Right kidney (tissue), 1 donor: ENCODE results near the gene APCDD1L.
"Not testable (repeated sequence)": the region's sequence is repeated elsewhere in the genome, so short reads cannot be mapped to it uniquely, and the experiment has no call there.

Source experiments
- DNase-seq: peaks from one replicate; pipeline ENCODE4 v3.0.0-alpha.2; 2016

APCDD1L gene

DNA sequence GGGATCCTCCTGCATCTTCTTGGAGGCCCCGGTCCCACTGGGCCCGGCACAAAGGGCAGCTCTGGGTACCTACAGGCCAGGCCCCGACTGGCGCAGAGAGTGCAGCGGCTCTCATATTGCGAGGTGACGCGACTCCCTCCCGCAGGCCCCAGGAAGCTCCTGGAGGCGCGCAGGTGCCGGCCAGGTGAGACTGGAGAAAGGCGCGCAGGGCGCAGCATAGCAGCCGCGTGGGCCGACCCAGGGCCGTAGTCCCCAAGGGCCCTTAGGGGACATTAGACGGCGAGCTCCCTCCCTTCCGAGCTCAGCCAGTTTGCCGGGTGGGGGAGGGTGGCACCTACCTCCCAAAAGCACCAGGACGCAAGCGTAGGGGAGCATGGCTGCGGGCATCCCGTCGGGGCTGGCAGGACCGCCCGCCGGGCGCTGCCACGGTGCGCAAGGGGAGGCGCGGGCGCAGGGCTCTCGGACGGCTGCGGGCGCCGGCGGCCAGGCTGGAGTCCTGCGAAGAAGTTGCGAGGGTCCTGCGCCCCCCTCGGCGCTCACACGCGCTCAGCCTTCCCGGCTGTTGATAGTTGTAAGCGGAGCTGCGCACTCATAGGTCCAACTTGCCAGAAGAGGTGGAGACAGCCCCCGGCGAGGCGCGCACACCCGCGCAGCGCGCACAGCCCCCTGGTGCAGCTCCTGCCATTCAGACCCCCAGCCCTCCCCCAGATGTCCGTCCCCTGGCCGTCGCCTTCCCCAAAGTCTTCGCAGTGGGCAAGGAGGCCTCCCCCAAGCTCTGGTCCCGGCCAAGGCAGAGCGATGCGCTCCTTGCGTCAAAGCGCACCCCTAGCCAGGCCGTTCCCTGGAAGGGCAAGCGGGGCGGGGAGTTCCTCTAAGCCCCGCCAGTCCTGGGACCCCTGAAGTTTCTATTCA, 622 bp downstream of the APCDD1L start:
- peak; percentile 66 for DNase-seq

DNA sequence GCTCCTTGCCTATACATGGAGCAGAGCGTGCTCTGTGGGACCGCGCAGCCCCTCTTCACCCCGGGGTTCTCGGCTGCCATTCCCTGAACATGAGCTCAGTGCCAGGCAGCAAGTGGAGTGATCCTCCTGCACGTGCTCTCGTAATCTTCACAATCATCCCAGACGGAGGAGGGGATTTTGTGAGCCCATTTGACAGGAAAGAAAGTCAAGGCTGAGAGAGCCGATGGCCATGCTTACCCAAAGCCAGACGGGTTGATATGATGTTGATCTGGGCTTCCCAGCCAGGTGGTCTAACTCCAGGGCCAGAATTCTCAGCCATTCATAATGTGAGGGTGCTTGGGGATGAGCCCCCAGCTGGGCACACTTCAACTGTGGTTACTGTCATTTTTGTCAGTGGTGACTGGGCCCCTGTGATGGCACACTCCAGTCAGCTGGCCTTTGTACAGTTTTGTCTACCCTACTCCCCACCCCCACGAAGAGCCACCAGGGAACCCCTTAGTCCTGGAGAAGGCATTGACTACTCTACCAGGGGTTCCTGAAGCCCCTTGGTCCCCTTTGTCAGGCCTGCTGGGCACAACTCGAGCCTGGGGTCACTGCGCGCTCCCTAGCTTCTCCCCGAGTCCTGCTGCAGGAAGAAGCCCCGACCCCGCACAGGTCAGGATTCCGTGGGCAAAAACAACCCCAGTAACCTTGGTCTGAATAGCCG, 1.5 kb downstream of the APCDD1L start:
- DNase-seq, result no peak

DNA sequence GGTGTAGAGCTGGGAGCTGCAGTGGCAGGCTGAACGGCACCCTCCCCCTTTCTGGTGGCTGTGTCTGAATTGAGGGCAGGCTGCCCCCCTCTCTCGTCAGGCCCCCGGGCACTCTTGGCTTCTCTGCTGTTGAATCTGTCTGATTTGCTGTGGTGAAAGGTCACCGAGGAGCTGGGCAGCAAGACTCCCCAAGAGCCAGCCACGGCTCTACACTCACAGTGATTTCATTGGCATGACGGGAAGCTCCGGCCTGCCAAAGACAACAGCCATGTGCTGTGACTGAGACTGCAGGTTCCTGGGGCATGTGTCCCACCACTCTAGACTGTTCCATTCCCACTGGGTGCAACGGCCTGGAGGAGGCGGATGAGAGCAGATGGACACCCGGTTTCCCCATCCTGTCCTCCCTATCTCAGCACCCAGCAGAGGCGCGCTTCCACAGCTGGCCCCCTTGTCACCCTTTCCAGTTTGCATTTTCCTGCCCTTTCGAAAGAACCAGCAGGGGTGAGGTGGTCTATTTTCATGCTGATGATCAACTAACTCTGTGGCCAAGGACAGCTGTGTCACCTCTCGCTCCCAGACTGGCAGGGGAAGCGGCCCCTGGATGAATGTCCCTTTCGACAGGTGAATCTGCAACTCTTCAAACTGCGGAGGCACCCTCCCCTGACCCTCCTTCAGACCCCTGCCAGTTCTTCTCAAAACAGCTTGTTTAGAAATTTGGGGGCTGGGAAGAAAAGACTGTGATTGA, 2.2 kb downstream of the APCDD1L start:
- no peak for DNase-seq

DNA sequence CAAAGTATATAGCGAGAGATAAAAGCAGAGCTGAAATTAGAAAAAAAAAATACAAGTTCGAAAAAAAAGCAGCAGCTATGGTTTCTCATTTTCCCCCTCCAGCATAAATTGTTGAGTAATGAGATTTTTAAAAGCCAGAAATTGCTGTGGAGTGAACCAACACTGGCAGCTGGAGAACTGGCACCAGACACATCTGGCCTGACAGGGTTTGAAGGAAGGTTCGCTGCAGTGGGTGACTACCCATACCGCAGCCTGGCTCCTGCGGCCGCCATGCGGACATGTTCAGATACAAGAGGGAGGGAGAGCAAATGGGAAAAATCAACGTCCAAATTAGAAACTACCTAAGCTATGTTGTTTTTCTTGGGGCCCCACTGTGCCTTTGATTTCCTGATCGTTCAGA, 3.3 kb downstream of the APCDD1L start:
- no peak for DNase-seq

DNA sequence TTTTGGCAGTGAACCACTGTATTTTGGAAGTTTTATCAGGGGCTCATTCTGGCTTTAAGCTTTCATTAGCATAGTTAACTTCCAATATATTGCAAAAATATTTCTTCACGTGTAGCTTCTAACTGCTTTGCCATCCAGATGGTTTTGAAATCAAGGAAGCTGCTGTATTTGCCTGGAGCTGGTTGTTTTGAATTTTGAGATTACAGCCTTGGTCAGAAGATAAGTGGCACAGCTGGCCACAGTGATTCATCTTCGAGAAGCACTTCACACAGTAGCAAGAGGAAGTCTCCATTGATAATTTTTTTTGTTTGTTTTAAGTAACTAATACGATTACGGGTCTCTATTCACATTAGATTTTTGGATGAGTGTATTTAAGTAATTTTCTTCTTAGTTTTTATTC, 3.8 kb downstream of the APCDD1L start:
- DNase-seq, result no peak

DNA sequence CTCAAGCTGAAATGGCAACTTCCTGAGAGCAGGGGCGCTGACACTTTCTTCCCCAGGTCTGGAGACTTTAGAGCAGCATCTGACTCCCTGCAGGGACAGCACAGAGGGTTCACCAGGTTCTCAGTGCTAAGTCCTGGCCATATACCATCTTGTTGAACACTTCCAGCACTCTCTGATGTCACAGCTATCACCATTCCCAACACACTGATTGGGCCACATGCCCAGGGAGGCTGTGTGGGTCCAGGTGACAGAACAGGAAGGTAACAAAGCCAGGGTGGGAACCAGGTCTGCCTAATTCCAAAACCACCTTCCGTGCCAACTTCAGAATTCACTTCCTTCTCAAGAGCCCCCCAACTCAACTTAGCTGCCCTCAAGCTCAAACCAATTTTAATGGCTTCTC, 4.3 kb downstream of the APCDD1L start:
- no peak for DNase-seq

DNA sequence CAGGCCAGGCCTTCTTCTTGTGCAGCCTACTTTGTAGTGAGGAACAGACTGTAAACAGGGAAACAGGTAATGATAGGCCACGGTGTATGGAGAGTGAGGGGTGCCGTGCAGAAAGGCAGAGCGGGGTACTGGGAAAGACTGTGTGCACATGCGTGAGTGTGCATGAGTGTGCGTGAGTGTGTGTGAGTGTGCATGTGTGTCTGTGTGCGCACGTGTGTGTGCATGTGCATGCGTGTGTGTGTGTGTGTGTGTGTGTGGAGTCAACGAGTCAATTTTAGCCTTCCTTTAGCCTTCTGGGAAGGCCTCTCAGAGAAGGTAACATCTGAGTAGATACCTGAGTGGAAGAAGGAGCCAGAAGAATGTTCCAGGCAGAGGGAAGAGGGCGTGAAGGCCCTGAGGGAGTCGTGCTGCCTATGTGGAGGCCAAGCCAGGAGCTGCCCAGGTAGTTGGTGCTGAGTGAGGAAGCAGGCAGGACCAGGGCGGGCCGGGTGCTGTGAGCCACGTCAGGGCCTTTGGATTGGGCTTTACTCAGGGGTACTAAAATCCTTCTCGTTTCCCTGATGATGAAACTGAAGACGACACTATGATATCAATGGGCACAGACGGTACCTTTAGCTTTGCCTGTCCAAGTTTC, 6.3 kb downstream of the APCDD1L start:
- no peak for DNase-seq

DNA sequence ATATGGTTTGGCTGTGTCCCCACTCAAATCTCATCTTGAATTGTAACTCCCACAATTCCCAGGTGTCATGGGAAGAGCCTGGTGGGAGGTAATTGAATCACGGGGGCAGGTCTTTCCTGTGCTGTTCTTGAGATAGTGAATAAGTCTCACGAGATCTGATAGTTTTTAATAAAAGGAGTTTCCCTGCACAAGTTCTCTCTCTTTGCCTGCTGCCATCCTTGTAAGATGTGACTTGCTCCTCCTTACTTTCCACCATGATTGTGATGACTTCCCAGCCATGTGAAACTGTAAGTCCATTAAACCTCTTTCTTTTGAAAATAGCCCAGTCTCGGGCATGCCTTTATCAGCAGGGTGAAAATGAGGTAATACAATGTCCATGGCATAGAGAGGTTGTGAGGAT, 8.2 kb downstream of the APCDD1L start:
- DNase-seq, result not testable (repeated sequence)

DNA sequence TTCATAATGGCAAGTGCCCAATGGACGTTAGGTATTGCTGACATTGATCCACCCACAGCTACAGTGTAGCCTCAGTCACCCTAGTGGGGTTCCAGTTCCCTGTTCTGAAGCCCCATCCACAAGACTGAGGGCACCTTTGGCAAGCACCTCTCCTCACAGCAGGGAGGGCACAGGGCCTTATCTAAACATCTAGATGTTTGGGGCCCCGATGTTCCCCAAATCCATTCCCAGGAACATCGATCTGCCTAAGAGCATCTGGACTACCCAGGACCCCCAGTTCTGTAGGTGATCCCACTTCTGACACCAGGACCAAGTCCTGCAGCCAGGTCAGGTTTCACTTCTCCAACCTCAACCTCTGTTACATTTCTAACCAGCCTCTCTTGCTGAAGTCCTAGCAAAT, 10.6 kb downstream of the APCDD1L start:
- no peak for DNase-seq

DNA sequence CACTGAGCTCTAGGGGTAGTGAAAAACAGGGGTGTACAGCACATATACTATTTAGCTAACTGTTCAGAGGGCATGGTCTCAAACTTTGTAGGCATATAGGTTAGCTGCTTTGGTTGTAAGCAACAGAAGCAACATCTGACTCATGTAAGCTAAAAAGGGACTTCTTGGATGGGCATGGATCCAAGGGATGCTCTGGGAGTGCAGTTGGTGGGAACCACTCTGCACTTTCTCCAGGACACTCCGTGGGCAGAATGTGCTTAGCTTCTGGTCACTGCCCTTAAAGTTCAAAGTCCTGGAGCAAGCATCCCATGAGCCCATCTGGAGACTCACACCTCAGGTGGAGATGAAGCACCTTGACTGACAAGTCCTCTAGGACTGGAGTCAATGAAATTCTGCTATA, 11.5 kb downstream of the APCDD1L start:
- DNase-seq, result no peak

DNA sequence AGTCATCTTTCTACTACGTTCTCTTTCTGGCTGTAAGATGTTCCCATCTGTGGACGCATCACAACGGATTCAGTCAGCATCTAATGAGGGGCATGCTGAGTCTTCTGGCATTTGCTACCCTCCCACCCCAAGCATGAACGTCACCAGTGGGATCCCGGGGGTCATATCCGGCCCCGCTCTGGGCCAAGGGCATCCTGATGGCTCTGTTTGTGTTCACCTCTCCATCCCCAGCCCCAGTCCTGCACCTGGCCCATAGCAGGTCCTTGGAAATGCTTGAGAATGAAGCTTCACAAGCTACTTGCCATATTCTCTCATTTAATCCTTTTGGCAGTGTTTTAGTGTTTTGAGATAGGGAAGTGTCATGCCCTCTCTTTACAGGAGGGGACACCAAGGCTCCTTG, 14.9 kb downstream of the APCDD1L start:
- DNase-seq, result no peak

DNA sequence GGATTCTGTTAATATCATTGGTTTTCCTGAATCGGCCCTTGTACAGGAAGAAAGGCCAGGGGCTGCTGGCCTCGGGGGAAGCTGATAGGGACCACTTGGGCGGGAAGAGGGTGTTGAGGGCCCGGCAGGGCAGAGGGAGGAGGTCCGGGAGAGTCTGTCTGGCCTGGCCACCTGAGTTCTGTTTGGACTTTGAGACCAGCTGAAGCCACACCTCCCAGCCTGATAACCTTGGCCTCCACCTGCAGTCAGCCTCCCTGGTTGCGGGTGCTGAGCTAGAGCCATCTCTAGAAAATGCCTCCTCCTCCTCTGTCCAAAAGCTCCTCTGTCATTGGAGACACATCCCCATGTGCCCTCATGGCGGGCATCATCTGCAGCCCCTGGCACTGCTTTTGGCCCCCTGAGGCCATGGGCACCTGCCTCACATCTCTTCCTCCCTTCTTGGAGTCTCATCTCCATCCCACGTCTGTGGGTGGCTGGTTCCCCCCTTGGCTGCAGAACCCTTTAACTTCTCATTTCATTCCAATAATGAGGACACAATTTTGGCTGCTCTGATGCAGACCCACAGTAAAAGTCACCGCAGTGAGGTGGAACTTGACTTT, 16.6 kb downstream of the APCDD1L start:
- DNase-seq, result no peak

DNA sequence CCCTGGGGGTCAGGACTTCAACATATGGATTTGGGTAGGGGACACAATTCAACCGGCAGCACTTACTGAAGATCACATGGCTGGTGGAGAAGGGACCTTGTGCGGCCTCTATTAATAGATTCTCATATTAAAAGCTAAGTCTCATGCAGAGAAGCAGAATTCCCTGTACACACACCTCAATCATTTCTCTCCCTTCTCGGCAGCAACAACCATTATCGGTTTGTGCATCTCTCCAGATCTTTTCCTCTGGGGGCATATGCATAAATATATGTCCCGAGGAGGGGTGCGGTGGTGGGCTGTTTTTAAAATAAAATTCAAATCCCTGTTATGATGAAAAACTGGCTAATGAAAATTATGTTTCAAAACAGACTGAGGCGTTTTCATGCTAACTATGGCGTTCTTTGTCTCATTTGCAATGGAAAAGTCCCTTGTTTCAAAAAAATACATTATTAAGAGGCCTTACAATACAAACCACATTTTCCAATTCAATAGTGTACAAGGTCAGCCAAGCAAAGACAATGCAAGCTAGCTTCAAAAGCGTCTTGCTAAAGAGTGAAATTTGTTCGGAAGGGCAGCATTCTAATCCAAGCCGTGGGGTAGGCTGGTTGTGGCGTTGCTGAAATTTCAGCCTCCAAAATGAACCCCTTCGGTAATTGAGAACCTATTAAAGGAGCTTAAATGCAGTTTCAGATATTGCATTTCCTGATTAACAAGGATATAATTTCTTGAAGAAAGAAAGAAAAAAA, 17.3 kb downstream of the APCDD1L start:
- DNase-seq, result no peak

DNA sequence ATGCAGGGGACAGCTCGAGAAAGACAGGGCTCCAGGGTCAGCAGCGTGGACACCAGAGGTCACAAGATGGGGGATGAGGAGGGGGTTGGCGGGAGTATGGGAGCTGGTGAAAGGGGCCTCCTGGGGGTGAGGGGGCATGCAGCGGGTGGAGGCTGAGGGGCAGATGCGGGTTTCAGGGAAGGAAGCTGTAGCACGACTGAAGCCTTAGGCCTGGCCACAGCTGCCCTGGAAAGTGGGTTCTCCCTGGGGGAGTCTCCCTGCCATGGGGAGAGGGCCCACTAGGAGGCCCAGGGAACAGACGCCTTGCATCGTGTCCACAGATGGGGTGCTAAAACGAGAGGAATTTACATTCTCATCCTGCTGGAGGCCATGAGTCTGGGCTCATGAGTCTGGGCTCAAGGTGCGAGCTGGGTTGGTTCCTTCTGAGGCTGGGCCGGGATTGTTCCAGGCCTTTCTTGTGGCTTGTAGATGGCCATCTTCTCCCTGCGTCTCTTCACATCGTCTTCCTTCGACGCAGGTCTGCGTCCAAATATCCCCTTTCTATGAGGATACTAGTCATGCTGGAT, 18.0 kb downstream of the APCDD1L start:
- no peak for DNase-seq

DNA sequence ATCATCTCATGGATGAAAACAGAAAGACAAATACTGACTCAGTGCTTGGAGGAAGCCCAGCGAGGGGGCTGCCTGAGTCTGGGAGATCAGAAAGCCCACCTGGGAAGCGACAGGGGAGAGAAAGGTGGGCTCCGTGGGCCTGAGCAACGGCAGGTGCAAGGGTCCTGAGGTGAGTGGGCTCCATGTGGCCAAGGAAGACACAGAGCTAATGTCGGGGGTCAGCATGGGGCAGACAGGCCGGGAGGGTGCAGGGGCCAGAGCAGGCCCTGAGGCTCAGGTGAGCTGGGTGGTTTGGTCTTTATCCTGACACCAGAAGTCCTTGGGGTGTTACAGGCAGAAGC, 18.8 kb downstream of the APCDD1L start:
- no peak for DNase-seq

DNA sequence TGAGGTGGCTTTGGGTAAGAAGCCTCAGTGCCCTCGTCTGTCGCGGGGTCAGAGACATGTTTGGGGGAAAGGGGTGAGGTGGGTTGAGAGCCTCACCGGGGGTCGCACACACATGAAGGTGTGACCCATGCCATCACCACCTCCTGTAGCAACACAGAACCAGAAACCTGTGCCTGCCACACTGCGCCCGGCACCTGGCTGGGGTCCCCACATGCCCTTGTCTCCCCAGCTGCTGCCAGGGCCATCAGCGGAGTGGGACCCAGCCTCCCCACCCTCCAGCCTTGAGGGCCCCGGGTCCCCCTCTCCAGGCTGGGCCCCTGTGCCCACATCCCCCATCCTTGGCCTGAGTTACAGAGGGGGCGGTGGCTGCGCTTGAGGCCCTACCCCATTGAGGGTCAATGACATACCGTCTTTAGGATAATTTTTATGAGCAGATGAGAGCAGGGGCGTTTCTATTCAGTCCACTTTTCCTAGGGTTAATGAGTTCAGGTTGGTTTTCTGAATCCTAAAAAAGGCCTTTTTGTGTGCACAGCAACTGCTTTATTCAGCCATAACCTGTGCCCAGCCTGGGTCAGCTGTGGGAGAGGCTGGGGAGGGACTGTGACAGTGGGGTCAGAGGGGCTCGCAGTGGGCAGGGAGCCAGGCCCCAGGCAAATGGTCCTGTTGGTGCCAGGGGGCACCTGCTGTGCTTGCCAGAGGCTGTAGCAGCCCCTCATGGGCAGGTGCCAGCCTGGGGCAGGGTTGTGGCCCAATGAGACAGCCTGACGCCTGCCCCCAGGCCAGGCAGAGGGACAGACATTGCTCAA, 19.4 kb downstream of the APCDD1L start:
- DNase-seq, result no peak

DNA sequence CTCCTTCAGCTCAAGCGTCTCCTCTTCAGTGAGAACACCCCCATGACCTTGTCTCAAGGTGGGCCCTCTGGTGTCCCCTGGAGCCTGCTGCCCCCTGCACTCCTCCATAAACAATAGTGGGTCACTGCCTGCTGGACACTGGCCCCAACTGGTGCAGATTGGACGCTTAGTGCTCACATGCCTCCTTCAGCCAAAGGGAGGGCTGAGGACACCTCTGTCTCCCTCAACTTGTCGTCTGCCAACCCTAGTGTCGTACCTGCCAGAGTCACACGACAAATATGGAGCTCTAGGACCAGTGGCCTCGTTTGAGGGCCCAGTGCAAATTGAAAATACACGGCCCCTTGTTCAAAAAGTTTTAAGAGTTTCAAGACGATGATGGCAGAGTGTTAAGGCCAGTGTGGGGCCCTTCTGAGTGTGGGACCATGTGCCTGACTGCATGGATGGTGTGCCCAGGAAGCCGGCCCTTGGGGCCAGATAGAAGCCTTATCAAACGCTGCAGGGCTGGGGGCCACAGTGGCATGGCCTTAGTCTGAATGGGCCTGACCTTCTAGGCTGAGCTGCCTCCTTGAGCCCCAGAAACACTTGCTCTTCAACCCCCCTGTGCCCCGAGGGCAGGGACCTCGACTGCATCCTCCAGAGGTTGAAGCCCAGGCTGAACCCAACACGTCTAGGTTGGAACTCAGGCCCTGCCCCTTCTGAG, 20.1 kb downstream of the APCDD1L start:
- no peak for DNase-seq

DNA sequence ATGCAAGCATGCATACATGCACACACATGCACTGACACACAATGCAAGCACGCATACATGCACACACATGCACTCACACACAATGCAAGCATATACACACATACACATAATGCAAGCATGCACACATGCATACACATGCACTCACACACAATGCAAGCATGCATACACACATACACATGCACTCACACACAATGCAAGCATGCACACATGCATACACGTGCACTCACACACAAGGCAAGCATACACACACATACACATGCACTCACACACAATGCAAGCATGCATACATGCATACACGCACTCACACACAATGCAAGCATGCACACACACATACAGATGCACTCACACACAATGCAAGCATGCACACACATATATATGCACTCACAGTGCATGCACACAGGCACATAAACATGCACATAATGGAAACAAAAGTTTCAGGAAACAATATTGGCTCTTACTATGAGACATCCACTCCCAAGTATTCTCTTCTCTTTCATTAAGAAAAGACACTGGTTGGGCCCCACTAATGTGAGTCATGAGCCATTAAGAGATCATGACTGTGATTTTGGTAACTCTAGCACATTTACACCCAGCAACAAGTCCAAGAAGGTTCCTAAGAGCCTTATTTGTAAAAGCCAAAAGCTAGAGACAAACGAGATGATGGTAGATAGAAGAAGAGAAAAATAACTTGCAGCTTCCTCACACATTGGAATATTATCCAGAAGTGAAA, 22.2 kb downstream of the APCDD1L start:
- DNase-seq, result no peak
